GM10266 (cell line): ENCODE data around the gene LIN54.
A peak's percentile ranks its signal among the peaks of the same experiment; 100 is the strongest.

ENCODE experiments used
- DNase-seq: peaks from one replicate; pipeline ENCODE4 v3.0.0; 2012; ENCODE audit errors: extremely low spot score
- CTCF ChIP-seq: IDR thresholded peaks from 2 replicates; pipeline ENCODE4 v1.5.1; 2012; ENCODE audit warnings: mild to moderate bottlenecking, low read depth; ENCODE audit not compliant: control insufficient read depth, insufficient read depth; ENCODE audit errors: missing control alignments

LIN54 gene

GRCh38 chr4:82965763-82966162 is 44.9 kb downstream of the LIN54 start:
- no peak for DNase-seq
- TF ChIP-seq CTCF: no peak

GRCh38 chr4:82957045-82957444 is 53.6 kb downstream of the LIN54 start:
- TF ChIP-seq CTCF: no peak
- DNase-seq: no peak

GRCh38 chr4:82954212-82954611 is 56.4 kb downstream of the LIN54 start:
- TF ChIP-seq CTCF: no peak

GRCh38 chr4:82951196-82951595 is 59.4 kb downstream of the LIN54 start:
- no peak for TF ChIP-seq CTCF
- no peak for DNase-seq

More at GRCh38 chr4:82954212-82954611, 56.4 kb downstream of the LIN54 start:
- no peak for DNase-seq

- no peak for DNase-seq
- no peak for TF ChIP-seq CTCF
Measured at GRCh38 chr4:82948647-82949204, 61.9 kb downstream of the LIN54 start.

- no peak for TF ChIP-seq CTCF
- peak; percentile 14 for DNase-seq
Measured at GRCh38 chr4:82947498-82947897, 63.1 kb downstream of the LIN54 start.

- TF ChIP-seq CTCF: no peak
- no peak for DNase-seq
Measured at GRCh38 chr4:82939414-82939813, 71.2 kb downstream of the LIN54 start.
